ENCODE measurements around the gene ZC3H8. TPM values are rescaled to one million over a fixed set of nuclear protein-coding genes. Genes with fewer than 3 reads are reported as not detected.

The ZC3H8 gene
- total RNA-seq, 1 donor from 2014 or later: 20.7 TPM

DNA sequence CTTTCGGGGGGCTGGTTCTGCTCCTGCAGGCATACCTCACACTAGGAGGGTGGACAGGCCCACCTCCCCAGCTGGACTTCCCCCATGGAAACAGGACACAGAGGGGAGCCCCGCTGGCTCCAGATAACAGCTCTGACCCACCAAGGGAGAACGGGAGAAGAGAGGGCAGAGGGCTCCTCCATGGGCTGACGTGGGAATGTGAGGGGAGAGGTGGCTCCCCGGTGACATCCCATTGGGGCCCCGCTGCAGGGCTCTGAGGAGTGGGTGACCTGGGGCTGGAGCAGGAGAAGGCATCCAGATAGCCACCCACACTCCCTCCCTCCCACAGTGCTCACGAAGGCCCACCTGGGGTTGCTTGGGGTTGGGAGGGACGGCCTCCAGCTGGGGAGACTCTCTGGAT is 70.7 kb downstream of the ZC3H8 start:
- Mint-ChIP-seq H3K27me3 (peaks cover 18% of the 10 kb centered on the region), H3K27ac (no peak overlapping the region), H3K4me3 (no peak overlapping the region), H3K36me3 (peaks cover 3% of the 10 kb centered on the region), H3K4me1 (ENCODE audit: unreplicated experiment) (no peaks in the 10 kb centered on the region), H3K9me3 (peaks cover under 1% of the 10 kb centered on the region)
- DNase-seq (ENCODE audit: extremely low spot score, unreplicated experiment): peak; percentile 58
- TF ChIP-seq, protein P1, sequence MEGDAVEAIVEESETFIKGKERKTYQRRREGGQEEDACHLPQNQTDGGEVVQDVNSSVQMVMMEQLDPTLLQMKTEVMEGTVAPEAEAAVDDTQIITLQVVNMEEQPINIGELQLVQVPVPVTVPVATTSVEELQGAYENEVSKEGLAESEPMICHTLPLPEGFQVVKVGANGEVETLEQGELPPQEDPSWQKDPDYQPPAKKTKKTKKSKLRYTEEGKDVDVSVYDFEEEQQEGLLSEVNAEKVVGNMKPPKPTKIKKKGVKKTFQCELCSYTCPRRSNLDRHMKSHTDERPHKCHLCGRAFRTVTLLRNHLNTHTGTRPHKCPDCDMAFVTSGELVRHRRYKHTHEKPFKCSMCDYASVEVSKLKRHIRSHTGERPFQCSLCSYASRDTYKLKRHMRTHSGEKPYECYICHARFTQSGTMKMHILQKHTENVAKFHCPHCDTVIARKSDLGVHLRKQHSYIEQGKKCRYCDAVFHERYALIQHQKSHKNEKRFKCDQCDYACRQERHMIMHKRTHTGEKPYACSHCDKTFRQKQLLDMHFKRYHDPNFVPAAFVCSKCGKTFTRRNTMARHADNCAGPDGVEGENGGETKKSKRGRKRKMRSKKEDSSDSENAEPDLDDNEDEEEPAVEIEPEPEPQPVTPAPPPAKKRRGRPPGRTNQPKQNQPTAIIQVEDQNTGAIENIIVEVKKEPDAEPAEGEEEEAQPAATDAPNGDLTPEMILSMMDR (conservative IDR thresholded peaks at IDR 0.05): no peak

DNA sequence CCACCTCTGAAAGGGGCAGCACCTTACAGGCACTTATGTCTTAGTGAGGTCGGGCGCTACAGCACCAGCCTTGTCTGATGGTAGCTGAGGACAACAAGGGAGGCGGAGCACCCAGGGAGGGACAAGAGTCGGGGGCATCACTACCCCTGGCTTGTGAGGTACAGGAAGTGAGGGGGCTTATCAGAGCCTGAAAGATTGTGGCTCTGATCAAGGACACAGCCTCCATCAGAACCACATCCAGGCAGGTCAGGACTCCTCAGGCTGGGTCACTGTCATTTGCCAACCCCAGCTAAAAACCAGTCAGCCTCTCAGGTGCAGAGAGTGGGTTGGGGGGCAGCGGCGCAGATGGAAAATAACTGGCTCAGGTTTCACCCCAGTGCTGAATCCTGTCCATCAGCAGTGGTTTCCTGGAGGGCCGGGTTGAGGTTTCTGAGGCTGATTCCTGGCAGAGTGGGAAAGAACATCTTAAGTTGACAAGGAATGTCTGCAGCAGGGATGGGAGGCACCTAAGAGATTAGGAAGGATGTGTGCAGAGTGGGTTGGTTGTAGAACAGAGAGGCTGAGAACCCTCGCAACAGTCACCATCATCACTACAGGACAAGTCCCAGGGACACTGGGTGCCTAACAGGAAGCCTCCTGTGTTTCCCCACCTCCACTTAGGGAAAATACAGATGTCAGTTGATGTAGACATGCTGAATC is 71.4 kb downstream of the ZC3H8 start:
- Mint-ChIP-seq H3K27ac (no peak overlapping the region), H3K4me1 (ENCODE audit: unreplicated experiment) (no peaks in the 10 kb centered on the region), H3K36me3 (peaks cover 10% of the 10 kb centered on the region), H3K27me3 (peaks cover 18% of the 10 kb centered on the region), H3K9me3 (peaks cover 7% of the 10 kb centered on the region), H3K4me3 (no peak overlapping the region)
- DNase-seq (ENCODE audit: extremely low spot score, unreplicated experiment): peak; percentile 50
- TF ChIP-seq, protein P1 (conservative IDR thresholded peaks at IDR 0.05): no peak

DNA sequence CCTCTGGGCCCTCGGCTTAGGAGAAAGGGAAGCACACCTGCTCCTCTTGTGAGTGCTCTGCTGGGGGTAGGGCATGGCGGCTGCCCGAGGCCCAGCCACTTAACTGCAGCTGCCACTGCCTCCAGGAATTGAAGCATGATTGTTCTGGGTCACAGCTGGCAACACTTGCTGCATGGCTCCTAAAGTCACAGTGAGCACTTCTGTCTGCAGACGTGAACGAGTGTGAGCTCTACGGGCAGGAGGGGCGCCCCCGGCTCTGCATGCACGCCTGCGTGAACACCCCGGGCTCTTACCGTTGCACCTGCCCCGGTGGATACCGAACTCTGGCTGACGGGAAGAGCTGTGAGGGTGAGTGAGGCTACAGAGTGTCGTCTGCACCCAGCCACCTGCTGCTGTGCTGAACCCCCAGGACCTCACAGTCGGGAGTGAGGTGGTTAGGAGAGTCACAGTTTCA is 72.2 kb downstream of the ZC3H8 start:
- Mint-ChIP-seq H3K36me3 (peaks cover 12% of the 10 kb centered on the region), H3K27ac (no peak overlapping the region), H3K9me3 (peaks cover 8% of the 10 kb centered on the region), H3K4me1 (ENCODE audit: unreplicated experiment) (no peaks in the 10 kb centered on the region), H3K4me3 (no peak overlapping the region), H3K27me3 (peaks cover 18% of the 10 kb centered on the region)
- TF ChIP-seq, protein P1 (conservative IDR thresholded peaks at IDR 0.05): no peak
- DNase-seq (ENCODE audit: extremely low spot score, unreplicated experiment): peak; percentile 49

- peaks cover 18% of the 10 kb centered on the region for H3K27me3 Mint-ChIP-seq
- peaks cover 12% of the 10 kb centered on the region for H3K36me3 Mint-ChIP-seq
- DNase-seq (ENCODE audit: extremely low spot score, unreplicated experiment): no peak
- TF ChIP-seq, protein P1 (conservative IDR thresholded peaks at IDR 0.05): no peak
- peaks cover 8% of the 10 kb centered on the region for H3K9me3 Mint-ChIP-seq
- no peak overlapping the region for H3K27ac Mint-ChIP-seq
- no peaks in the 10 kb centered on the region for H3K4me1 Mint-ChIP-seq (ENCODE audit: unreplicated experiment)
- H3K4me3 Mint-ChIP-seq: no peak overlapping the region
These were observed 73.1 kb downstream of the ZC3H8 start for GRCh38 chr2:112181571-112182290.

DNA sequence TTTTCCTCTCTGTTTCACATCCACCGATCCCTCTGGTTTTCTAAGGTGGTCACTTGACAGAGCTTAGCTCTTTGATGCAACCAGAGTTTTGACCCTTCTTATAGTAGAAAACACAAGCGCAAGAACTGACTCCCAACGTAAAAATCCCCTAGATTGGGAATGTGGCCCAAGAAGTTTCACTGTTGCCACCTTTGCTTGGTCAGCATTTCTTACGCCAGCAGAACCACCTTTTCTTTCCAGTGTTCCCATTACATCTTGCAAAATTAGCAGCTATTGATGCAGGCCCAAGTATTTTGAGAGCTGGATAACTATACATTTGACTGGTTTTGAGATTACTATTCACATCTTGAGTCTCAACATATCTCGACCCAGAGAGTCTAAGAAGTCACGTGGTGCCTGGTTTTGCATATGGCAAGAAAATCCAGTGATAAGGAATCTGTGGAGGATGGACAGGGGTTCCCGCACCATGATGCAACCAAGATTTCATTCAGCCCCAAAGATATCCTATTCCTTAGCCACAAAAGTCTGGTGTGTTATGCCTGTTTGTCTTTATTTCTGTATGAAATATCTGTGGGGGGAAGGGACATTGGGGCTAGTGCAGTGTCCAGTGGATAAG is 78.8 kb downstream of the ZC3H8 start:
- TF ChIP-seq, protein P1 (conservative IDR thresholded peaks at IDR 0.05): no peak
- Mint-ChIP-seq H3K4me1 (ENCODE audit: unreplicated experiment) (no peaks in the 10 kb centered on the region), H3K4me3 (no peak overlapping the region), H3K9me3 (peaks cover 8% of the 10 kb centered on the region), H3K27me3 (peaks cover 8% of the 10 kb centered on the region), H3K27ac (no peak overlapping the region), H3K36me3 (peaks cover 12% of the 10 kb centered on the region)
- DNase-seq (ENCODE audit: extremely low spot score, unreplicated experiment): no peak
